Measurements from ENCODE around the gene IER3.

DNA sequence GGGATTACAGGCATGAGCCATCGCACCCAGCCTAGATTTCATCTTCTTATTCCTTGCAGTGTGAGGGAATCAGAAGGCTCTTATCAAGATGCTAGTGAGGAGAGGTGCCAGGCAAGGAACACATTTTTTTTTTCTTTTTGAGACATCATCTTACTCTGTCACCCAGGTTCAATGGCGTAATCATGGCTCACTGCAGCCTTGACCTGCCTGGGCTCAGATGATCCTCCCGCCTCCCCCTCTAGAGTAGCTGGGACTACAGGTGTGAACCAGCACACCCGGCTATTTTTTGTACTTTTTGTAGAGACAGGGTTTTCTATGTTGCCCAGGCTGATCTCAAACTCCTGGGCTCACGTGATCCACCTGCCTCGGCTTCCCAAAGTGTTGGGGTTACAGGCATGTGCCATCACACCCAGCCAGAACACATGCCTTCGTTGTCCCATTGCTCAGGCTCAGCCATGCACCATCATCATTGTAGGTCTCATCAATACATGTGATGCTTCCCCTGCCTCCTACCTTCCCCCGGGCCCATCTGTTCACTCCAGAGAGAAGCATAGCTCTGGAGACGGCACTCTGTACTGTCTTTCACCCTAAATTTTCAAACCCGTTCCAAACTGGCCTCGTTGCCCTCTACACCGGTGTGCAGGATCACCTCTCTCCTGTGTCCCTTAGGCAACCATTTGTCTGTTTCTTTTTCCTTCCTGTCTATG is 12.0 kb downstream of the IER3 start:
- TF ChIP-seq, protein P1, sequence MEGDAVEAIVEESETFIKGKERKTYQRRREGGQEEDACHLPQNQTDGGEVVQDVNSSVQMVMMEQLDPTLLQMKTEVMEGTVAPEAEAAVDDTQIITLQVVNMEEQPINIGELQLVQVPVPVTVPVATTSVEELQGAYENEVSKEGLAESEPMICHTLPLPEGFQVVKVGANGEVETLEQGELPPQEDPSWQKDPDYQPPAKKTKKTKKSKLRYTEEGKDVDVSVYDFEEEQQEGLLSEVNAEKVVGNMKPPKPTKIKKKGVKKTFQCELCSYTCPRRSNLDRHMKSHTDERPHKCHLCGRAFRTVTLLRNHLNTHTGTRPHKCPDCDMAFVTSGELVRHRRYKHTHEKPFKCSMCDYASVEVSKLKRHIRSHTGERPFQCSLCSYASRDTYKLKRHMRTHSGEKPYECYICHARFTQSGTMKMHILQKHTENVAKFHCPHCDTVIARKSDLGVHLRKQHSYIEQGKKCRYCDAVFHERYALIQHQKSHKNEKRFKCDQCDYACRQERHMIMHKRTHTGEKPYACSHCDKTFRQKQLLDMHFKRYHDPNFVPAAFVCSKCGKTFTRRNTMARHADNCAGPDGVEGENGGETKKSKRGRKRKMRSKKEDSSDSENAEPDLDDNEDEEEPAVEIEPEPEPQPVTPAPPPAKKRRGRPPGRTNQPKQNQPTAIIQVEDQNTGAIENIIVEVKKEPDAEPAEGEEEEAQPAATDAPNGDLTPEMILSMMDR (IDR thresholded peaks at IDR 0.05; ENCODE audit: low read length): no peak
- no peak for TF ChIP-seq EZH2 (optimal IDR thresholded peaks at IDR 0.05; ENCODE audit: low read depth, low read length)
